ENCODE data around the gene RAPGEF5.

RAPGEF5 gene

DNA sequence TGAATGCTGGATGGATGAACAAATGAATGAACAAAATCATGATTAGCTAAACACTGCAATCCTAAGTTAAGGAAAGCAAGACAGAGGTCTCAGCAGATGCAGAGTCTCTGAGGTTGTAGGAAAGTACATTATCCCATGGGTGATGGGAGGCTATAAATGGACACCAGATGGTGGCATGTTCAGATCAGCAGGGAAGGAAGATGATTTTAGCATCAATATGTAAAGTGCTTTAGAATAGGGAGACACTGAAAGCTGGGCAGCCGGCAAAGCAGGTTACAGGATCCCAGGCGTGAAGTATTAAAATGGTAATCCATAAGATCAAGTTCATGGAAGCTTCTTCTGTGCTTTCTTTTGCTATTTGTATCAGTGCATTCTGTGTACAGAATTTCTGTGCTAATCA lies 7.9 kb upstream of the RAPGEF5 start:
- Histone ChIP-seq H3K36me3 (replicated peaks) (no peaks in the 10 kb centered on the region), H3K27me3 (replicated peaks) (no peaks in the 10 kb centered on the region), H3K27ac (no peak overlapping the region), H3K4me3 (ENCODE audit: low read depth, low read length) (no peak overlapping the region)
- no peak for DNase-seq
- in situ Hi-C loops (cut with HindIII; ENCODE audit: low pct_ligation_motif_present, low sequenced_read_pairs): no loop called here
- TF ChIP-seq, protein P1, sequence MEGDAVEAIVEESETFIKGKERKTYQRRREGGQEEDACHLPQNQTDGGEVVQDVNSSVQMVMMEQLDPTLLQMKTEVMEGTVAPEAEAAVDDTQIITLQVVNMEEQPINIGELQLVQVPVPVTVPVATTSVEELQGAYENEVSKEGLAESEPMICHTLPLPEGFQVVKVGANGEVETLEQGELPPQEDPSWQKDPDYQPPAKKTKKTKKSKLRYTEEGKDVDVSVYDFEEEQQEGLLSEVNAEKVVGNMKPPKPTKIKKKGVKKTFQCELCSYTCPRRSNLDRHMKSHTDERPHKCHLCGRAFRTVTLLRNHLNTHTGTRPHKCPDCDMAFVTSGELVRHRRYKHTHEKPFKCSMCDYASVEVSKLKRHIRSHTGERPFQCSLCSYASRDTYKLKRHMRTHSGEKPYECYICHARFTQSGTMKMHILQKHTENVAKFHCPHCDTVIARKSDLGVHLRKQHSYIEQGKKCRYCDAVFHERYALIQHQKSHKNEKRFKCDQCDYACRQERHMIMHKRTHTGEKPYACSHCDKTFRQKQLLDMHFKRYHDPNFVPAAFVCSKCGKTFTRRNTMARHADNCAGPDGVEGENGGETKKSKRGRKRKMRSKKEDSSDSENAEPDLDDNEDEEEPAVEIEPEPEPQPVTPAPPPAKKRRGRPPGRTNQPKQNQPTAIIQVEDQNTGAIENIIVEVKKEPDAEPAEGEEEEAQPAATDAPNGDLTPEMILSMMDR (IDR thresholded peaks at IDR 0.05; ENCODE audit: low read depth, low read length, missing control alignments): no peak

DNA sequence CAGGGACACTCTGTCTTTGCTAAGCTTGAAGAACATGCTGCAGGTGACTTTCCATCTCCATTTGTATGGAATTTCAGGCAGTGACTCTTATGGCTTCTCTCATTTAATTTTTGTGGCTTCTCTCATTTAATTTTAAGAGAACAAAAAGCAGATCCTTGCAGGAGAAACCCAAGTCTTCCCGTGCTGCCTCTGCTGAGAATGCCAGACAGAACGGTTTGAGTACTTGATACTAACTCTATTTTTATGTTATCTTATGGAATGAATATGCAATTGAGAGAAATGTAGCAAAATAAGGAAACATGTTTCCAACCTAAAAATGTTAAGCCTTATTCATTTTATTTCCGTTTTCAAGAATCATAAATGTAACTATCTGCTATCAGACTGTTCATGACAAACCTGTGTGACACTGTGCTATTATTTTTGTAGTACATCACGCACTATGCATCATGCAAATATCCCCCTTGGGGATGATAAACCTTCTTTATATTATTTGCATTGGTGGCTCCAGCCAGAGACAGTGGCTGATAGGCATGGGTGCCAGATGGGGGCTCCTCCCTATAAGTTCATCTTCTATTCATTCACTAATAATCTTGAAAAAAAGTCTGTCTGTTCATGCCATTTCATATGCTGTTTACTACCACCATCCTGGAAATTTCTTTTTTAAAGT lies 6.9 kb upstream of the RAPGEF5 start:
- in situ Hi-C loops (cut with HindIII; ENCODE audit: low pct_ligation_motif_present, low sequenced_read_pairs): no loop called here
- Histone ChIP-seq H3K27me3 (replicated peaks) (no peaks in the 10 kb centered on the region), H3K4me3 (ENCODE audit: low read depth, low read length) (no peak overlapping the region), H3K27ac (no peak overlapping the region), H3K36me3 (replicated peaks) (no peaks in the 10 kb centered on the region)
- no peak for DNase-seq
- TF ChIP-seq, protein P1 (IDR thresholded peaks at IDR 0.05; ENCODE audit: low read depth, low read length, missing control alignments): no peak

DNA sequence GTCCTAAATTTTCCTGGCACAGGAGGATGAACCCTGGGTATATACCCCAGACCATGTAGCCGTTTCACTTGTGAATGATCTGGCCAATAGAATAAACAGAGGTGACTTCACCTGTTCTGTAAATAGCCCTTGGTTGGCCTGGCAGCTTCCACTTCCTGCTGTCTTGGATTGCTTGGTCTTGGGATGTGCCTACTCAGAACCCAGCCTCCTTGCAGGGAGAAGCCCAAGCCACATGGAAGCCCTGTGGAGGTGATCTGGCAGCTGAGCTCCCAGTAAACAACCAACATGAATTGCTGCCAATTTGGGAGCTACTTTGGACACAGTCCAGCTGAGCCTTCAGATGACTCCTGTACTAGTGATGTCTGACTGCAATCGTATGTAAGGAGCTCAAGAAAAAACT lies 4.8 kb upstream of the RAPGEF5 start:
- H3K27me3 ChIP-seq (replicated peaks): no peaks in the 10 kb centered on the region
- H3K4me3 ChIP-seq (ENCODE audit: low read depth, low read length): no peak overlapping the region
- DNase-seq: no peak
- in situ Hi-C loops (cut with HindIII; ENCODE audit: low pct_ligation_motif_present, low sequenced_read_pairs): no loop called here
- TF ChIP-seq, protein P1 (IDR thresholded peaks at IDR 0.05; ENCODE audit: low read depth, low read length, missing control alignments): no peak
- no peaks in the 10 kb centered on the region for H3K36me3 ChIP-seq (replicated peaks)
- no peak overlapping the region for H3K27ac ChIP-seq

DNA sequence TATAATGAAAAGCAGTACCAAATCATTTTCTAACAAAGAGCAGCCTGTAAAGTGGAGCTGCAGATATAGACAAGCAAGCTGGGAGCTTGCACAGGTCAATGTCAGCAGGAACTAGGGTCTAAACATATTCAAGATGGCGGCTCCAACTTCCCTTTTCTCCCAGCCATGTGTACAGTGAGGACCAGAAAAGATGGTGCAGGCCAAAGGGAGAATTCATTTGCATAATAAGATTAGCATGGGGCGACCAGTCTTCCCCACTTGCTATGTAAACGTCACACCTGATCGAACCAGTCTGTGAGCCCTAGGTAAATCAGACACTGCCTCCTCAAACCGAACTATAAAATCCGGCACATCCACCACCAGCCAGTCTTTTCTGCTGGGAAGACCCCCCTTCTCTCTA lies 4.4 kb upstream of the RAPGEF5 start:
- no peak overlapping the region for H3K4me3 ChIP-seq (ENCODE audit: low read depth, low read length)
- DNase-seq: no peak
- in situ Hi-C loops (cut with HindIII; ENCODE audit: low pct_ligation_motif_present, low sequenced_read_pairs): no loop called here
- H3K27ac ChIP-seq: no peak overlapping the region
- H3K27me3 ChIP-seq (replicated peaks): no peaks in the 10 kb centered on the region
- TF ChIP-seq, protein P1 (IDR thresholded peaks at IDR 0.05; ENCODE audit: low read depth, low read length, missing control alignments): no peak
- H3K36me3 ChIP-seq (replicated peaks): no peaks in the 10 kb centered on the region

DNA sequence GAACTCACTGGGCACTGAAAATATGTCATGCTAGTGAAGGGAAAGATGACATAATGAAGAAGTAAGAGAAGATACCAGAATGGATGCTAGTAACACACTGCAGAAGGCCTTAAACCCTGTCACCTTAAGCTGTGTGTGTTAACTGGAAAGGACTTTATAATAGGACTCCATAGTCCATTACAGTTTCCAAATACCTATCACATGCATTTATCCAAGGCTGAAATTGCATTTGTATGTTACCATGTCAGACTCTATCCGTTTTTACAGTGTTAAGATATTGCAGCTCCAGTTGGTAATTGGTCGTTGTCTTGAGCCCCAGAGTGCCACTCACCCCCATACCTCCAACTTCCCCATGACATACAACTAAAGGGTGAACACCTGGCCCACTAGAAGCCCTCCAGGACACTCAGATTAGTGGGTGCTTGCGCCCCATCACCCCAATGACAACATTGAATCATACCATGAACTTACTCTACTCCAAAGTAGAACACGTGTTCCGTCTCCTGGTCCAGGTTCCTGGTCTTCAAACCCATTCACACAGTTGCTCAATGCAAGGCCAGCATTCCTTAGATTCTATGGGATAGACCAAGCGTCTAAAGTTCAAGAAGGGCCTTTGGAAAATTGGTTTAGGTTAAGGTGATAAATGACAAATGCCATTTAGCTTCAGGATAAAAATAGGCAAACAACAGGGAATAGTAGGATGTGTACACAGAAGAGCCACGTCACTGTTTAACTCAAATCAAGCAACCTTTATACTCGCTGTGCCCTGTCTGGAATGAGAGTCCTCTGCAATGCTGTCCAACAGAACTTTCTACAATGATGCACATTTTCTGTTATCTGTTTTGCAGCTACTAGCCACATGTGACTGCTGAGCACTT lies 2.1 kb upstream of the RAPGEF5 start:
- TF ChIP-seq, protein P1 (IDR thresholded peaks at IDR 0.05; ENCODE audit: low read depth, low read length, missing control alignments): no peak
- no peak overlapping the region for H3K27ac ChIP-seq
- no peaks in the 10 kb centered on the region for H3K27me3 ChIP-seq (replicated peaks)
- H3K36me3 ChIP-seq (replicated peaks): no peaks in the 10 kb centered on the region
- H3K4me3 ChIP-seq (ENCODE audit: low read depth, low read length): no peak overlapping the region
- in situ Hi-C loops (cut with HindIII; ENCODE audit: low pct_ligation_motif_present, low sequenced_read_pairs): no loop called here
- no peak for DNase-seq

Data from brain microvascular endothelial cell (primary cell).